Measurements from ENCODE around the gene DNER.
"Not testable (repeated sequence)": the region's sequence is repeated elsewhere in the genome, so short reads cannot be mapped to it uniquely, and the experiment has no call there.

The DNER gene

DNA sequence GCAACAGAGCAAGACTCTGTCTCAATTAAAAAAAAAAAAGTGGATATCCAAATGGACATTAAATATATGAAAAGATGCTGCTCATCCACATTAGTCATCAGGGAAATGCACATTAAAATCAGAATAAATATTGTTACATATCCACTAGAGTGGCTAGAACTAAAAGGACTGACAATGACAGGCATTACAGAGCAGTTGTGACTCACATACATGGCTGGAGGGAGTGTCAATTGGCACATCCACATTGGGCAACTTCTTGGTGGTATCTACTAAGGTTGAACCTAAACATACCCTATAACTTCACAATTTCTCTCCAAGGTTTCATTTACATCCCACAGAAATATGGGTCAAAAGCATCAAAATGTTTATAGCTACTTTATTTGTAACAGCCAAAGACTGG is 14.0 kb upstream of the DNER start:
- no peak overlapping the region for H3K4me3 ChIP-seq (ENCODE audit: low read length)
- TF ChIP-seq, protein P1, sequence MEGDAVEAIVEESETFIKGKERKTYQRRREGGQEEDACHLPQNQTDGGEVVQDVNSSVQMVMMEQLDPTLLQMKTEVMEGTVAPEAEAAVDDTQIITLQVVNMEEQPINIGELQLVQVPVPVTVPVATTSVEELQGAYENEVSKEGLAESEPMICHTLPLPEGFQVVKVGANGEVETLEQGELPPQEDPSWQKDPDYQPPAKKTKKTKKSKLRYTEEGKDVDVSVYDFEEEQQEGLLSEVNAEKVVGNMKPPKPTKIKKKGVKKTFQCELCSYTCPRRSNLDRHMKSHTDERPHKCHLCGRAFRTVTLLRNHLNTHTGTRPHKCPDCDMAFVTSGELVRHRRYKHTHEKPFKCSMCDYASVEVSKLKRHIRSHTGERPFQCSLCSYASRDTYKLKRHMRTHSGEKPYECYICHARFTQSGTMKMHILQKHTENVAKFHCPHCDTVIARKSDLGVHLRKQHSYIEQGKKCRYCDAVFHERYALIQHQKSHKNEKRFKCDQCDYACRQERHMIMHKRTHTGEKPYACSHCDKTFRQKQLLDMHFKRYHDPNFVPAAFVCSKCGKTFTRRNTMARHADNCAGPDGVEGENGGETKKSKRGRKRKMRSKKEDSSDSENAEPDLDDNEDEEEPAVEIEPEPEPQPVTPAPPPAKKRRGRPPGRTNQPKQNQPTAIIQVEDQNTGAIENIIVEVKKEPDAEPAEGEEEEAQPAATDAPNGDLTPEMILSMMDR (conservative IDR thresholded peaks at IDR 0.05; ENCODE audit: low read length): no peak
- no peak for DNase-seq (ENCODE audit: low read depth)

DNA sequence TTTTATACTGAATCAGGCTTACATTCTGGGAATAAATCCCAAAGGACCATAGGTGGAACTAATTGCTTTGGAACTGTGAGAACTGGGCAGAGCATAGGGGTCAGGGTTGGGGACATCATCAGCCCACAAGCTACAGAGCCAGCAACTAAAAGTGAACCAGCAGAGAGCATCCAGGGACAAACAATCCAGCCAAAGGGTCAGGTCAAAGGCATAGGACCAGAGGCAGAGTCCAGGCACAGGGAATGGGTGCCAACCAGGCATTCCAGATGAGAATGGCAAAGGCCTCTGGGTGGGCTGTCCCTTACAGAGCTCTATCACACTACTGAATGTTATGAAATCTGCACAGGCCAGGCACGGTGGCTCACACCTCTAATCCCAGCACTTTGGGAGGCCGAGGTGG is 12.3 kb upstream of the DNER start:
- H3K4me3 ChIP-seq (ENCODE audit: low read length): no peak overlapping the region
- no peak for DNase-seq (ENCODE audit: low read depth)
- TF ChIP-seq, protein P1 (conservative IDR thresholded peaks at IDR 0.05; ENCODE audit: low read length): no peak

DNA sequence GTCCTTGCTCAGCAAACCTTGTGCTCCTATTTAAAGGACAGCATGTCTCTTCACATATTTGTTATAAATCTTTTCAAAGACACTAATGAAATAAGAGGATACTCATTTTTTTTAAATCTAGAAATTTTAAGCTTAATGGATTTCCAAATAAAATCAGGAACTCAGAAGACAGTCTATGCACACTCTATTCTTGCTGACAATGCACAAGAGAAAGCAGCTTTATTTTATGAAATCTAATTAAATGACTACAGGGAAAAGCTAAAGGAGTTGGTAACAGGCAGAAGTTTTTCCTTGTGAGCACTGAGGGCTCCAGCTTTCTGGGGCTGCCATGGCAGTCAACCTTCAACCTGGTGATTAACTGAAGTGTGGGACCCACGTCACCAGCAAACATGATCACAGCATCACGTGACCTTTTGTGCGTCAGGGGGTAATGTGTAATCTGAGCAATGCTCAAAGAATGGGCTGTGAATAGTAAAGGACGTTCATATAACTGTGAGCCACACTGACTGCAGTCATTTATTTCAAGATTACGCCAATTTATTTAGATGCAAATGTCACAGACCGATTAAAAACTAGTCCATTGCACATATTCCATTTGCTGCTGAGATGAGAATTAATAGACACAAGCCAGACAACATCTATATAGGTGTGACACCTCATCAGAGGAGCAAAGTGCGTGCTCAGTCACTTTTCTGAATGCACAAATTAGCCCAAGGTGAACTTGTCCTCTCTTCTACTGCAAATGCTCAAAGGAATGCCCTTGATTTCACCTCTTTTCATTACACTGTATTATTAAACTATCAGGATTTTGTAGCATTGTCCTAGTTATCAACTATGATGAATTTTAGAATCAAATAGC is 11.6 kb upstream of the DNER start:
- DNase-seq (ENCODE audit: low read depth): peak; percentile 54

DNA sequence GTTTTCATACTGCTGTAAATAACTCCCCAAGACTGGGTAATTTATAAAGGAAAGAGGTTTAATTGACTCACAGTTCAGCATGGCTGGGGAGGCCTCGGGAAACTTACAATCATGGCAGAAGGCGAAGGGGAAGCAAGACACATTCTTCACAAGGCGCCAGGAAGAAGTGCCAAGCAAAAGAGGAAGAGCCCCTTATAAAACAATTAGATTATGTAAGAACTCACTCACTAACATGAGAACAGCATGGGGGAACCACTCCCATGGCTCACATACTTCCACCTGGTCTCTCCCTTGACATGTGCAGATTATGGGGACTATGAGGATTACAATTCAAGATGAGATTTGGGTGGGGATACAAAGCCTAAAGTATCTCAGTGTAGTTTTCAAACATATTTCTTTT is 8.8 kb upstream of the DNER start:
- DNase-seq (ENCODE audit: low read depth); H3K4me3 ChIP-seq (ENCODE audit: low read length): not testable (repeated sequence)

More for the DNA sequence above, 11.6 kb upstream of the DNER start:
- TF ChIP-seq, protein P1 (conservative IDR thresholded peaks at IDR 0.05; ENCODE audit: low read length): no peak
- H3K4me3 ChIP-seq (ENCODE audit: low read length): no peak overlapping the region

DNA sequence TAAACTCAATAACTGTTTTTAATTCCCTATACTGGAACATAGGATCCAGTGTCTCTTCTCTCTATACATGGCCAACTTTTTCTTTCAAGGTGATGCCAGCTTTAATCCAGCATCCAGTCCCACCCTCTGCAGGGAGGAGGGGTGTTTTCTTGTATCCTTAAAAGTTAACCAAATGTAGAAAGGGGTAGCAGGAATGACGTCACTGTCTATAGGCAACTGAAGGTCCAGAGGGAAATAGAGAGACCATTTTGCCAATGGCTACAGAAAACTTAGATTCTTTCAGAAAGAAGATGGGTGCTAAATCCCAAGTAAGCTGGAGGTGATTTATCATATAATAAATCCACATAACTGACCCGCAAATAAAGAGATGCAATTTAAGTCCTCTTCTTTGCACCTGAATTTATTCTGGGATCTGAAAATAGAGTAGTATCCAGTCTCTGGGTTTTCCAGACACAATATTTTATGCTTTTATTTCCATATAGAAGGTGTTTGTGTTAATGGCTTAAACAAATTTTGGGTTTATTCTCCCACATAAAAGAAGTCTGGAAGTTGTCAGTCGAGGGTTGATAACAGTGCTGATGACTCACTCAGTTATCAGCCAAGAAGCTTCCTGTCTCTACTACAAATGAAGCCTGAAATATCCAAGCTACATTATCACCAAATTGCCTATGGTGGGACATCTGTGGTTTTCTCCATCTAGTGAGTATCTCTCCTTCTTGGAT is 5.7 kb upstream of the DNER start:
- no peak overlapping the region for H3K4me3 ChIP-seq (ENCODE audit: low read length)
- TF ChIP-seq, protein P1 (conservative IDR thresholded peaks at IDR 0.05; ENCODE audit: low read length): no peak

DNA sequence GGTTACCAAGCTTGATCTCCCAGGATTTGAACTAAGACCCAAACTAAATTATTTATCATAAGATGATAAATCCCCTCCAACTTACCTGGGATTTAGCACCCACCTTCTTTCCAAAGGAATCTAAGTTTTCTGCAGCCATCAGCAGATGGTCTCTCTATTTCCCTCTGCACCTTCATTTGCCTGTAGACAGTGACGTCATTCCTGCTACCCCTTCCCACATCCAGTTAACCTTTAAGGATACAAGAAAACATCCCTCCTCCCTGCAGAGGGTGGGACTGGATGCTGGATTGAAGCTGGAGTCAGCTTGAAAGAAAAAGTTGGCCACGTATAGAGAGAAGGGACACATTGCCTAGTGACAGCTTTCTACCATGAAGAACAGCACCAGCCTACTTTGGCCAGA is 3.7 kb upstream of the DNER start:
- H3K4me3 ChIP-seq (ENCODE audit: low read length): no peak overlapping the region
- no peak for DNase-seq (ENCODE audit: low read depth)
- TF ChIP-seq, protein P1 (conservative IDR thresholded peaks at IDR 0.05; ENCODE audit: low read length): no peak

More for the DNA sequence above, 5.7 kb upstream of the DNER start:
- DNase-seq (ENCODE audit: low read depth): no peak

DNA sequence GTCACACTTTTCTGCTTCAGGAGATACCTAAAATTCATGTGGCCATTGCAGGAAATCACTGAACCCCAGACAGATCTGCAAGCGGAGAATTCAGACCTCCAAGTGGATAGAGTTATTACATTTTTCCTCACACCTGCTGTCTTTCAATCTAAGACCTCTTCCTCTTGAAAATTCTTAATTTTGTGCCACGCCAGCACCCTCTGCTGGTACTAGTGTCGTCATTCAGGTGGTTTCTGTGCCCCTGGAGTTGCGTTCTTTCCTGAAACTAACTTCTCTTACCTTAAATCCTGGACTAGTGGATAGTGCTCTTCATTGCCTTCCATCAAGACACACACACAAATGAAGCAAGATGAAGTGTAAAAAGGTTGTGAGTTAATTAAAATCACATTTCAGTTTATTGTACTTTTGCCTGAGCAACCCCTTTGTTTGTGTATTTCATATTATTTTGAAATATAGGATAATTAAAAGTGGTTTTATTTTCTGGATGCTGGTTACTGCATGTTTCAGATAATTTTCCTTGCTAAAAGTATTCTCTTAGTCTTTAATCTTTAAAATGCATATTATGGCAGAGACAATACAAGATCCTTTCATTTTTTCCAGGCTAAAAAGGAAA is 1.6 kb upstream of the DNER start:
- TF ChIP-seq, protein P1 (conservative IDR thresholded peaks at IDR 0.05; ENCODE audit: low read length): peak; percentile 29; the same call in 1 of the 2 replicates
- no peak for DNase-seq (ENCODE audit: low read depth)
- H3K4me3 ChIP-seq (ENCODE audit: low read length): no peak overlapping the region
